Tibial artery (tissue), 4 donors: ENCODE measurements around the gene COX5A.
"Not testable (repeated sequence)": the region's sequence is repeated elsewhere in the genome, so short reads cannot be mapped to it uniquely, and the experiment has no call there.

Source experiments
- DNase-seq, 2 donors: peaks; one replicate each; pipeline ENCODE4 v3.0.0-alpha.2; 2019
- H3K27ac ChIP-seq, 2 donors: fragments of 200-600 bp; sonication (generic) in 1 of 2; 1 replicate in 1 of 2; 2 replicates in 1 of 2; pipeline ENCODE4 v1.5.1; 2018 to 2019; ENCODE audit warnings: mild to moderate bottlenecking in 1 of 2
- H3K27me3 ChIP-seq, 2 donors: fragments of 200-600 bp; sonication (generic) in 1 of 2; one replicate each; pipeline versions ENCODE4 v1.5.1 to v1.6.0; 2016 to 2019
- H3K36me3 ChIP-seq, 3 donors: fragments of 200-600 bp; sonication (generic) in 2 of 3; one replicate each; pipeline ENCODE4 v1.5.1; 2016 to 2019; ENCODE audit warnings: mild to moderate bottlenecking in 2 of 3
- H3K4me1 ChIP-seq, 4 donors: fragments of 200-600 bp; sonication (generic) in 2 of 4; 1 replicate in 3 of 4; 2 replicates in 1 of 4; pipeline ENCODE4 v1.5.1; 2016 to 2019
- H3K4me3 ChIP-seq, 2 donors: fragments of 200-600 bp; sonication (generic) in 1 of 2; 1 replicate in 1 of 2; 2 replicates in 1 of 2; pipeline ENCODE4 v1.5.1; 2018 to 2019; ENCODE audit warnings: mild to moderate bottlenecking in 2 of 2
- H3K9me3 ChIP-seq, 3 donors: fragments of 200-600 bp; sonication (generic) in 1 of 3; one replicate each; pipeline ENCODE4 v1.5.1; 2016 to 2019
- intact Hi-C: fragments of 100-400 bp; cut with DNase I; formaldehyde crosslinking; loops from one replicate; pipeline ENCODE4 v1.15.0; 2023; ENCODE audit warnings: low total_unique reads
- TF ChIP-seq, protein P1 (sequence below), 2 experiments: fragments of 200-600 bp in 1 of 2; fragments of 450-650 bp in 1 of 2; IDR thresholded peaks; one replicate each; pipeline ENCODE4 v1.5.1; 2017 to 2019; ENCODE audit warnings: antibody characterized with exemption in 2 of 2, mild to moderate bottlenecking in 1 of 2, moderate library complexity in 1 of 2

The COX5A gene

DNA sequence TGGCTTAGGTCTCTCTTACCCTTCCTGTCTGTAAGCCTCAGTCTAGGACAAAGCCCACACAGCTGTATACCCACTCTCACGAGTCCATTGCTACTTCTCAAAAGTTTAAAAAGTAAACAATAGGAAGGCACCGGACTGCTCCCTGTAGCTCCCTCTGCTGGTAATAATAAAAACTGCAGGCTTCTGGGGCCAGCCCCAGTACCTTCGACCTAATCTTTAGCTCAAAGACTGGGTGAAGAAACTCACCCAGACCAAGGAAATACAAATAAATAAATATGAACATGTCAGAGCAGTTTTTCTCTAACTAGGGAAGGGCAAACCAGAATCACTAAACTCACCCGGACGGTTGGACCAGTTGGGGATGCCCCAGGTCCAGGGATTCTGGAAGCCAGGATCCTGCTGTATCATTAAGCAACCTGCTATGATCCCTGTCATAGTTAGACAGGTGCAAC lies 36.2 kb downstream of the COX5A start:
- Histone ChIP-seq H3K9me3 (no peaks in the 10 kb centered on the region), H3K27ac (peak overlapping the region; percentile 35 to 44), H3K4me3 (no peak overlapping the region), H3K4me1 (peaks cover 5 to 29% (median 19%) of the 10 kb centered on the region in 4 donors), H3K27me3 (no peaks in the 10 kb centered on the region), H3K36me3 (peaks cover 30 to 78% (median 61%) of the 10 kb centered on the region in 3 donors)
- intact Hi-C loops = no loop called here
- DNase-seq = peak; percentile 35 to 77
- TF ChIP-seq, protein P1, sequence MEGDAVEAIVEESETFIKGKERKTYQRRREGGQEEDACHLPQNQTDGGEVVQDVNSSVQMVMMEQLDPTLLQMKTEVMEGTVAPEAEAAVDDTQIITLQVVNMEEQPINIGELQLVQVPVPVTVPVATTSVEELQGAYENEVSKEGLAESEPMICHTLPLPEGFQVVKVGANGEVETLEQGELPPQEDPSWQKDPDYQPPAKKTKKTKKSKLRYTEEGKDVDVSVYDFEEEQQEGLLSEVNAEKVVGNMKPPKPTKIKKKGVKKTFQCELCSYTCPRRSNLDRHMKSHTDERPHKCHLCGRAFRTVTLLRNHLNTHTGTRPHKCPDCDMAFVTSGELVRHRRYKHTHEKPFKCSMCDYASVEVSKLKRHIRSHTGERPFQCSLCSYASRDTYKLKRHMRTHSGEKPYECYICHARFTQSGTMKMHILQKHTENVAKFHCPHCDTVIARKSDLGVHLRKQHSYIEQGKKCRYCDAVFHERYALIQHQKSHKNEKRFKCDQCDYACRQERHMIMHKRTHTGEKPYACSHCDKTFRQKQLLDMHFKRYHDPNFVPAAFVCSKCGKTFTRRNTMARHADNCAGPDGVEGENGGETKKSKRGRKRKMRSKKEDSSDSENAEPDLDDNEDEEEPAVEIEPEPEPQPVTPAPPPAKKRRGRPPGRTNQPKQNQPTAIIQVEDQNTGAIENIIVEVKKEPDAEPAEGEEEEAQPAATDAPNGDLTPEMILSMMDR (IDR thresholded peaks at IDR 0.05) = peak; percentile 77 to 95

DNA sequence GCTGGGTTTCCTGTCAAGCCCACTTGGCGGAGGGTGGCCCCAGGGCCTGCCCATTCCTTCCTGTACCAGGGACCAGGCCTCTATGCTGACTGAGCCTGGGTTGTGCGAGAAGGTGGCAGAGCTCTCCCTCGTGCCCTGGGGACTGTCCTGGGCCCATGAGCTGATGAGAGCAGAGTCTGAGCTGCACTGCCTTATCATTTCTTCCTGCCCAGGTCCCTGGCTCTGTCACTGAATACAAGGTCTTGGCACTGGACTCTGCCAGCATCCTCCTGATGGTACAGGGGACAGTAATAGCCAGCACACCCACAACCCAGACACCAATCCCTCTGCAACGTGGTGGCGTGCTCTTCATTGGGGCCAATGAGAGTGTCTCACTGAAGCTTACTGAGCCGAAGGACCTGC lies 40.6 kb downstream of the COX5A start:
- TF ChIP-seq, protein P1 (IDR thresholded peaks at IDR 0.05) = no peak
- no peak overlapping the region for H3K4me3 ChIP-seq
- peaks cover 0 to 11% (median 3%) of the 10 kb centered on the region in 4 donors for H3K4me1 ChIP-seq
- H3K27me3 ChIP-seq = no peaks in the 10 kb centered on the region
- H3K27ac ChIP-seq = no peak overlapping the region
- H3K36me3 ChIP-seq = peaks cover 13 to 81% (median 43%) of the 10 kb centered on the region in 3 donors
- no peaks in the 10 kb centered on the region for H3K9me3 ChIP-seq
- DNase-seq = no peak
- intact Hi-C loops = loop anchor here (10.0 kb wide), 1 partner anchor 48 kb away; no protein-coding TSS in a partner anchor

DNA sequence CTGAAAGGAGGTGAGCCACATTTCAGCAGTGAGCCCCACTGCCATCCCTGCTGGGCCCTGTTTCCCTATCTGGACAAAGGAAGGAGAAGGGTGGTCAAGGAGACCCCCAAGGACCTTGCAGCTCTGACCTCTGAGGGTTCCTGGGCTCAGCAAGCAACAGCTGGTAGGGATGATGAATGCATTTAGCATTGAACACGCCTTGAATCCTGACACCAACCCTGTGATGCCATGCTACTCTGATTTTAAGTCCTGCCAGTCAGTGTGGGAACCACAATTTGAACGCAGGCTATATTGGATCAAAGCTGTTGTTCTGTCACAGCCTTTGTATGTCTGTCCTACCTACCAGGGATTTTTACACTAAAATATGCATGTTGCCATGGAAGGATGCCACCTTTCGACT lies 41.6 kb downstream of the COX5A start:
- TF ChIP-seq, protein P1 (IDR thresholded peaks at IDR 0.05) = no peak
- Histone ChIP-seq H3K27me3 (no peaks in the 10 kb centered on the region), H3K27ac (no peak overlapping the region), H3K9me3 (no peaks in the 10 kb centered on the region), H3K4me1 (peaks cover 0 to 6% (median 2%) of the 10 kb centered on the region in 4 donors), H3K4me3 (no peak overlapping the region), H3K36me3 (peaks cover 11 to 72% (median 41%) of the 10 kb centered on the region in 3 donors)
- intact Hi-C loops = loop anchor here (10.0 kb wide), 1 partner anchor 48 kb away; no protein-coding TSS in a partner anchor
- no peak for DNase-seq

DNA sequence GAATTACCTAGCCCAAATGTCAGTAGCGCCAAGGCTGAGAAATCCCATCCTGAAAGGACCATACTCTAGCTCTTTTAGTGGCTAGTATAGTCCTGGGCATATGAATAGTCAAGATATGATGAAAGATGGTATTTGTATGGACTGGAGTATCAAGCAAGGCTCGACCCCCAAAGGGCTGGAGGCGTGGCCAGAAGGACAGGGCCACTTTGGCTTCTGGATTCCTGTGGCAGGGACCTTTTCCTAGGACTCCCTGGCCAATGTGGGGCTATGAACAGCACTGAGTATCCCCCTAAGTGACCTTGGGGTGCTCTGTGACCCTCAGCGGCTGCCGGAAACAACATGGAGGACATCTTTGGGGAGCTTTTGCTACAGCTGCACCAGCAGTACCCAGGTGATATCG lies 42.0 kb downstream of the COX5A start:
- TF ChIP-seq, protein P1 (IDR thresholded peaks at IDR 0.05) = no peak
- no peak overlapping the region for H3K27ac ChIP-seq
- no peak overlapping the region for H3K4me3 ChIP-seq
- peaks cover 9 to 68% (median 38%) of the 10 kb centered on the region in 3 donors for H3K36me3 ChIP-seq
- H3K4me1 ChIP-seq = peaks cover 0 to 5% (median under 1%) of the 10 kb centered on the region in 4 donors
- H3K27me3 ChIP-seq = no peaks in the 10 kb centered on the region
- intact Hi-C loops = loop anchor here (10.0 kb wide), 1 partner anchor 49 kb away; no protein-coding TSS in a partner anchor
- no peaks in the 10 kb centered on the region for H3K9me3 ChIP-seq
- DNase-seq = no peak

DNA sequence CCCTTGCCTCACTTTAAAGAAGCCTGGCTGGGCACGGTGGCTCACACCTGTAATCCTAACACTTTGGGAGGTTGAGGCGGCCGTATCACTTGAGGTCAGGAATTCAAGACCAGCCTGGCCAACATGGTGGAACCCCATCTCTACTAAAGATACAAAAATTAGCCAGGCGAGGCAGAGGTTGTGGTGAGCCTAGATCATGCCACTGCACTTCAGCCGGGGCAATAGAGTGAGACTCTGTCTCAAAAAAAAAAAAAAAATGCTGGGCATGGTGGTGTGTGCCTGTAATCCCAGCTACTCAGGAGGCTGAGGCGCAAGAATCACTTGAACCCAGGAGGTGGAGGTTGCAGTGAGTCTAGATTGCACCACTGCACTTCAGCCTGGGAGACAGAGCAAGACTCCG lies 43.5 kb downstream of the COX5A start:
- H3K4me3 ChIP-seq, DNase-seq, H3K27ac ChIP-seq, H3K27me3 ChIP-seq, H3K9me3 ChIP-seq: not testable (repeated sequence)
- peaks cover 0 to 12% (median 9%) of the 10 kb centered on the region in 4 donors for H3K4me1 ChIP-seq
- peaks cover 0 to 54% (median 24%) of the 10 kb centered on the region in 3 donors for H3K36me3 ChIP-seq
- intact Hi-C loops = loop anchor here (10.0 kb wide), 1 partner anchor 50 kb away; no protein-coding TSS in a partner anchor

DNA sequence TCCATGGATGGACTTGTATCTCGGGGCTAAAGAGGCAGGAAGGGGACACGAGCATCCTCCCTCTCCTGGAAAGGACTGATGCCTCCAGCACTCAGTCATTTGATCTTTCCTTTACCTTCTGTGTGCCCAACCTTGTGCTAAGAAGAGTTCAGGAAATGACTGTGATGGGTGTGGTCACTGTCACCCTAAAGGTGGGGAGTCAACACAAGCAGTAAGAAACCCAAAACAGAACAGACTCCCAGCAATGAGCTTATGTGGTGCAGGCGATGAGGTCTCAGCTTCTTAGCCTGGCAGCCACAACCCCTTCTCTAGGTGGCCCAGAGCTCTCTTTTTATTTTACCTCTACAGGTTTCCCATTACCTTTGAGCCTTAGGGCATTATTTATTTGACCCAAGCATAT lies 44.2 kb downstream of the COX5A start:
- Histone ChIP-seq H3K4me1 (peaks cover 0 to 19% (median 15%) of the 10 kb centered on the region in 4 donors), H3K4me3 (no peak overlapping the region), H3K27ac (no peak overlapping the region), H3K36me3 (peaks cover 0 to 46% (median 17%) of the 10 kb centered on the region in 3 donors), H3K9me3 (no peaks in the 10 kb centered on the region), H3K27me3 (no peaks in the 10 kb centered on the region)
- intact Hi-C loops = loop anchor here (10.0 kb wide), 1 partner anchor 51 kb away; no protein-coding TSS in a partner anchor
- no peak for DNase-seq
- TF ChIP-seq, protein P1 (IDR thresholded peaks at IDR 0.05) = no peak
